Osteoblast (primary cell): ENCODE results near the gene PROM2. TPM values are rescaled to one million over a fixed set of nuclear protein-coding genes. Genes with fewer than 3 reads are reported as not detected.

ENCODE experiments used
- DNase-seq: peaks from one replicate; pipeline ENCODE4 v3.0.0; 2011; ENCODE audit warnings: low spot score, mixed read lengths; ENCODE audit not compliant: insufficient read length; ENCODE audit errors: missing footprints
- H2AFZ ChIP-seq: 2 replicates; pipeline ENCODE4 v1.6.0; 2011; ENCODE audit warnings: mild to moderate bottlenecking, low read length
- H3K27ac ChIP-seq: 2 replicates; pipeline ENCODE4 v1.5.1; 2011; ENCODE audit warnings: mild to moderate bottlenecking, low read depth, low read length, moderate library complexity
- H3K27me3 ChIP-seq: 2 replicates; pipeline ENCODE4 v1.6.0; 2012; ENCODE audit warnings: mild to moderate bottlenecking, control low read depth, inconsistent platforms, low read length, moderate library complexity; ENCODE audit not compliant: insufficient read depth
- H3K36me3 ChIP-seq: 2 replicates; pipeline ENCODE4 v1.5.1; 2011; ENCODE audit warnings: mild to moderate bottlenecking, low read length, control low read depth, moderate library complexity; ENCODE audit not compliant: insufficient read depth
- H3K4me1 ChIP-seq: 2 replicates; pipeline ENCODE4 v1.5.1; 2011; ENCODE audit warnings: mild to moderate bottlenecking, low read length, control low read depth, moderate library complexity; ENCODE audit not compliant: insufficient read depth
- H3K4me2 ChIP-seq: 2 replicates; pipeline ENCODE4 v1.6.0; 2011; ENCODE audit warnings: mild to moderate bottlenecking, low read length; ENCODE audit not compliant: insufficient read depth
- H3K4me3 ChIP-seq: fragments of 200-600 bp; sonication (generic); 3 replicates; pipeline ENCODE4 v1.5.1; 2012; ENCODE audit warnings: mild to moderate bottlenecking, low read length, inconsistent platforms; ENCODE audit not compliant: insufficient read depth
- H3K79me2 ChIP-seq: 2 replicates; pipeline ENCODE4 v1.6.0; 2012; ENCODE audit warnings: mild to moderate bottlenecking, low read length, control low read depth, inconsistent platforms; ENCODE audit not compliant: insufficient read depth
- H3K9me3 ChIP-seq: 2 replicates; pipeline ENCODE4 v1.5.1; 2011; ENCODE audit warnings: low read depth, low read length, control low read depth
- H4K20me1 ChIP-seq: 2 replicates; pipeline ENCODE4 v1.6.0; 2012; ENCODE audit warnings: mild to moderate bottlenecking, low read length, control low read depth; ENCODE audit not compliant: insufficient read depth
- total RNA-seq: library from RNA; depleted of rRNA; stranded (reverse); fragments of >200 nt; gene quantifications from 2 replicates; pipeline ENCODE4 v1.2.3, GENCODE V29; 2012
- TF ChIP-seq, protein P1 (sequence below): IDR thresholded peaks from 2 replicates; pipeline ENCODE4 v1.5.1; 2011; ENCODE audit warnings: mild to moderate bottlenecking, low read depth, low read length, moderate library complexity; ENCODE audit errors: extremely low read depth

Gene PROM2
- total RNA-seq, 1 donor = 0.36 TPM

DNA sequence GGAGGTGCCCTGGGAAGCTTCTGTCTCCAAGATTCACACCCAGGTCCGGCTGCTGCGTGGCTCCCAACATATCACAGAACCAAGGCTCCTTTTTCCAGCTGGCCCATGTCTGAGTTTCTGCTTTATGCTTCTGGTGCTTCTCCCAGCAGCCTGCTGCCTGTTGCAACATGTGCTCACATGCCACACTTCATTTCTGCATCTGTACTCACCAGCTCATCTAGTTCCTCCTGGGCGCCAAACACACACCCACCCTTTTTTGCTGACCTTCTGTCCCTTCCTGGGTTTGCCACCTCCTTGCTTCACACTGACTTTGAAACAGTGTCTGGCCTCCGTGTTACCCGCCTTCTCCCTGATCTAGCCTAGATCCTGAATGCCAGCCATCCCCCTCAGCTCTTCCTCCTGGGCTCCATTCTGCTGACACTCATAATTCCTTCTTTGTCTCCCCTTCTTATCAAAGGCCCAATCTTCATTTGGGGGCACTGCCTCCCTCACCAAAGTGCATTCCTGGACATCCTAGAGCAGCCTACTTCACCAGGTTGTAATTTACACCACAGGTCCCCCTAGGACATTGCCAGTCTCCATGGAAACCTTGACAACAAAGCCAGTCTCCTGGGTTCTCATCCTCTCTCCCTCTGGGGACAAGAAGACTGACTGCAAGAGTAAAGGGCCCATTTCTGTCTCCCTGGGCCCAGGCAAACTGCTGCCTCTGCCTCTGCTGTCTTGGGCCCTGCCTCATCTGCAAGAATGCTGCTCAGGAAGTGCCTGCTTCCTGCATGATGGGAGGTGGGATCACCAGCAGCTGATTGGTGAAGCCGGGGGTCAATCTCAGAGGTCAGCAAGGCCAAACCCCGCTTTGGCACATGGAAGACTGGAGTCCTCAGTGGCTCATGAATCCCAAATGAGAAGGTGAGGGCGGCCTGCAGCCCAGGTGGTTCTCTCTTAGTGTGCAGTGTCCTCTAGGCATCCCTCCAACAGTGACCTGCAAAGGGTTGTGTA, 13.9 kb upstream of the PROM2 start:
- Histone ChIP-seq H4K20me1 (no peaks in the 10 kb centered on the region), H3K4me3 (no peak overlapping the region), H3K4me1 (no peaks in the 10 kb centered on the region), H3K4me2 (no peak overlapping the region), H3K27ac (no peak overlapping the region), H3K27me3 (peaks cover 12% of the 10 kb centered on the region), H3K36me3 (no peaks in the 10 kb centered on the region), H3K79me2 (no peaks in the 10 kb centered on the region), H2AFZ (no peak overlapping the region), H3K9me3 (no peaks in the 10 kb centered on the region)
- peak; percentile 53 for DNase-seq
- TF ChIP-seq, protein P1, sequence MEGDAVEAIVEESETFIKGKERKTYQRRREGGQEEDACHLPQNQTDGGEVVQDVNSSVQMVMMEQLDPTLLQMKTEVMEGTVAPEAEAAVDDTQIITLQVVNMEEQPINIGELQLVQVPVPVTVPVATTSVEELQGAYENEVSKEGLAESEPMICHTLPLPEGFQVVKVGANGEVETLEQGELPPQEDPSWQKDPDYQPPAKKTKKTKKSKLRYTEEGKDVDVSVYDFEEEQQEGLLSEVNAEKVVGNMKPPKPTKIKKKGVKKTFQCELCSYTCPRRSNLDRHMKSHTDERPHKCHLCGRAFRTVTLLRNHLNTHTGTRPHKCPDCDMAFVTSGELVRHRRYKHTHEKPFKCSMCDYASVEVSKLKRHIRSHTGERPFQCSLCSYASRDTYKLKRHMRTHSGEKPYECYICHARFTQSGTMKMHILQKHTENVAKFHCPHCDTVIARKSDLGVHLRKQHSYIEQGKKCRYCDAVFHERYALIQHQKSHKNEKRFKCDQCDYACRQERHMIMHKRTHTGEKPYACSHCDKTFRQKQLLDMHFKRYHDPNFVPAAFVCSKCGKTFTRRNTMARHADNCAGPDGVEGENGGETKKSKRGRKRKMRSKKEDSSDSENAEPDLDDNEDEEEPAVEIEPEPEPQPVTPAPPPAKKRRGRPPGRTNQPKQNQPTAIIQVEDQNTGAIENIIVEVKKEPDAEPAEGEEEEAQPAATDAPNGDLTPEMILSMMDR = no peak

- Histone ChIP-seq H3K4me1 (no peaks in the 10 kb centered on the region), H3K27me3 (peaks cover 13% of the 10 kb centered on the region), H3K36me3 (no peaks in the 10 kb centered on the region), H2AFZ (no peak overlapping the region), H3K27ac (no peak overlapping the region), H4K20me1 (no peaks in the 10 kb centered on the region), H3K4me3 (no peak overlapping the region), H3K4me2 (no peak overlapping the region), H3K9me3 (no peaks in the 10 kb centered on the region), H3K79me2 (no peaks in the 10 kb centered on the region)
- no peak for DNase-seq
- TF ChIP-seq, protein P1 = no peak
These were observed 12.6 kb upstream of the PROM2 start for GRCh38 chr2:95261602-95262001.

DNA sequence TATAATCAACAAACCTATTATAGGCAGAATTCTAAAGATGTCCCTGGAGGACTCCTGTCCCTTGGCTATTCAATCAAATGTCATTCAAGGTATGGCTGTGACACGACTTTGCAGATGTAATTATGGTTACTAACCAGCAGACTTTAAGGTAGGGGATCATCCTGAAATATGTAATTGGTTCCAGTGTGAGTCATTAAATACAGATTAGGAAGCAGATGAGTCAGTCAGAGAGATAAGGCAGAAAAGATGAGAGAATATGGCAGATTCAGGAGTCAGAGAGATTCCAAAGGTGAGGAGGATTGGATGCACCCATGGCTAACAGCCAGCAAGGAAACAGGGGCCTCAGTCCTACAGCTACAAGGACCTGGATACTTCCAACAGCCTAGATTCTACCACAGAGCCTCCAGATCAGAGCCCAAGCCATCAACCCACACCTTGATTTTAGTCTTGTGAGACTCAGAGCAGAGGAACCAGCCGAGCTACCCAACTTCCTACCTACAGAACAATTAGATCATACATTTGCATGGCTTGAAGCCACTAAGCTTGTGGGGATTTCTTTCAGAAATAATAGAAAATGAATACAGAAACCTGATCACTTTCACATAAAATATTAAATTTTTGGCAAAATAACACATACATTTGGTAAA, 11.2 kb upstream of the PROM2 start:
- no peak overlapping the region for H3K4me3 ChIP-seq
- H3K36me3 ChIP-seq = no peaks in the 10 kb centered on the region
- DNase-seq = no peak
- no peaks in the 10 kb centered on the region for H3K79me2 ChIP-seq
- H3K9me3 ChIP-seq = no peaks in the 10 kb centered on the region
- H3K27ac ChIP-seq = no peak overlapping the region
- H3K27me3 ChIP-seq = peaks cover 13% of the 10 kb centered on the region
- TF ChIP-seq, protein P1 = no peak
- no peak overlapping the region for H2AFZ ChIP-seq
- no peaks in the 10 kb centered on the region for H3K4me1 ChIP-seq
- no peak overlapping the region for H3K4me2 ChIP-seq
- H4K20me1 ChIP-seq = no peaks in the 10 kb centered on the region

DNA sequence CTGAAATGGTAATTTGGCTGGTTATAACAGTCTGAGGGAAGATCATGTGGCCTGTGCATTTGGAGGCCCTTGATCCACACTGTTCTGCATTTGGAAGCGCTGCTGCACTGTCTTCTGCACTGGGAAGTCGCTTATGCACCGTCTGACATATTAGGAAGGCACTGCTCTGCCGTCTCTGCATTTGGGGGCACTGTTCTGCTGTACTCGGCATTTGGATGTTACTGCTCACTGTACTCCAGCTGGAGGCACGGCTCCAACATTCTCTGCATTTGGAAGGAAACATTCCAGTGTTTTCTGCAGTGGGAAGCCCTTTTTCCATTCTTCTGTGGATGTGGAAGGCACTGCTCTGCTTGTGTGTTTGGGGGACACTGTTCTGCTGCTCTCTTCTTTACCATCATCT, 9.6 kb upstream of the PROM2 start:
- Histone ChIP-seq H3K27ac (no peak overlapping the region), H3K4me3 (no peak overlapping the region), H3K27me3 (peaks cover 7% of the 10 kb centered on the region), H3K9me3 (no peaks in the 10 kb centered on the region), H2AFZ (no peak overlapping the region), H4K20me1 (no peaks in the 10 kb centered on the region), H3K36me3 (no peaks in the 10 kb centered on the region), H3K4me1 (no peaks in the 10 kb centered on the region), H3K79me2 (no peaks in the 10 kb centered on the region), H3K4me2 (no peak overlapping the region)
- TF ChIP-seq, protein P1 = no peak
- no peak for DNase-seq
